Measurements from ENCODE around the gene ASPHD2.
"Not testable (repeated sequence)": the region's sequence is repeated elsewhere in the genome, so short reads cannot be mapped to it uniquely, and the experiment has no call there.

The ASPHD2 gene, protein sequence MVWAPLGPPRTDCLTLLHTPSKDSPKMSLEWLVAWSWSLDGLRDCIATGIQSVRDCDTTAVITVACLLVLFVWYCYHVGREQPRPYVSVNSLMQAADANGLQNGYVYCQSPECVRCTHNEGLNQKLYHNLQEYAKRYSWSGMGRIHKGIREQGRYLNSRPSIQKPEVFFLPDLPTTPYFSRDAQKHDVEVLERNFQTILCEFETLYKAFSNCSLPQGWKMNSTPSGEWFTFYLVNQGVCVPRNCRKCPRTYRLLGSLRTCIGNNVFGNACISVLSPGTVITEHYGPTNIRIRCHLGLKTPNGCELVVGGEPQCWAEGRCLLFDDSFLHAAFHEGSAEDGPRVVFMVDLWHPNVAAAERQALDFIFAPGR

GRCh38 chr22:26428515-26429457 is at the start of gene ASPHD2:
Gene ASPHD2, plus strand, starts transcription at chr22:26429260. Its CDS starts 4,356 bp downstream, at chr22:26433616.
- peak; percentile 49 for DNase-seq

DNA sequence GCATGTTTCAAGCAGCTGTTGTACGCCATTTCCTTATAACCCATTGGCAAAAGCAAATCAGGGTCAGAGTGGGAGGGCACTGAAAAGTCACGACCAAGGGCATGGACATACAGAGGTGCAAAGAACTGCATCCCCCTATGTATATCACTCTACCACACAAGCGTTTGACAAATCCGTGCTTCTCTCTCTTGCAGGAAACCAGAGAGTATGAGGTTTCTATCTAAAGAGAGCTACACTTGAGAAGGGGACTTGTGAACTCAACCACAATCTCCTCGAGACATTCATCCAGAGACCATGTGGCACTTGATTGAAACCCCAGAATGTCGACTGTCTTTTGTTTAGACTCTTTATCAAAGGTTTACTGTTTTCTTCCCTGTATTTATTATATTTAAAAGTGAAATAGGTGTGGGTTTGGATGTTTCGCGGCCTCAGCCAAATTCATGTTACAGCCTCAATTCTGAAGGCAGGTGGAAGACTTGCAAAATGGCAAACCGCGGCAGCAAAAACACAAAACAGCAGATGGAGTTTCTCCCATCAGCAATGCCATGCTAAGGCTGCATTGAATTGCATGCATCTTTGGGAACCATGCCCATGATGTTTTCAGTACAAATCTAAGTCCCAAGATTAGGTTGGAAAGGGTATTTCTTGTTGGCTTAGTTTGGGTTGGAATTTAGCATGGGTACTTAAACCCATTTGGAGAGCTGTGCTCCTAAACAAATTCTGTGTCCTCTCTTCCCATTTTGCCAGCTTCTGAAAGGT is 48.8 kb upstream of the ASPHD2 start:
- no peak for DNase-seq

- DNase-seq, result no peak
Observed at GRCh38 chr22:26382782-26383181, 46.3 kb upstream of the ASPHD2 start.

DNA sequence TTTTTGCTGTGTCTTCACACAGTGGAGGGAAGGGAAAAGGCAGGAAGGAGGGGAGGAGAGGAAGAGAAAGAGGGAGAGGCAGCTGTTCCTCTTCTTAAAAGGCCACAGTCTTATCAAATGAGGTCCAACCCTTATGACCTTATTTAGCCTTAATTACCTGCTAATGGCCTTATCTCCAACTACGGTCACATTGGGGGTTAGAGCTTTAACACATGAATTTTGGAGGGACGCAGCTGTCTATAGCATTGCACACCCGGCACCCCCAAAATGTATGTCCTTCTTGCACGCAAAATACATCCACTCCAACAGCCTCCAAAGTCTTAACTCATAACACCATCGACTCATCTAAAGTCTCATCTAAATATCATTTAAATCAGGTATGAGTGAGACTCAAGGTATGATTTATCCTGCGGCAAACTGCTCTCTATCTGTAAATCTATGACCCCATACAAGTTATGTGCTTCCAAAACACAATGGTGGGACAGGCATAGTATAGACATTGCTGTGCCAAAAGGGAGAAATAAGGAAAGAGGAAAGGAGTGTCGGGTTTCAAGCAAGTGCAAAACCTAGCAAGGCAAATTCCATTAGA is 45.0 kb upstream of the ASPHD2 start:
- DNase-seq, result no peak

DNA sequence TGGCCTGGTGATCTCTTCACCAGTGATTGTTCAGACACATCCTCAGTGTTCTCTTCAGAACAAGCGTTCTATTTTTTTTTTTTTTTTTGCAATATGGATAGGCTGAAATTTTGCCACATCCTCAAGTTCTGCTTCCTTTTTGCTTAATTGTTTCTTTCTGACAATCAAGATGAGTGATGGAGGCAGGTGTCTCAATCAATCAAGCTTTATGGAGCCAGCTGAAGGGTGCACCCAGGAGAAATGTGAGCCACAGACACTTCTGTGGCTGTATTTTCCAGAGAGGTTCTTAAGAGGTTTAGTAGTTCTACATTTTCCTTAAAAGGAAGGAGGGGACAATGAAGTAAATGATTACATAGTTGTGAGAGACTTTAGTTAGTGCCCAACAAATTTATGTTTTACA is 43.9 kb upstream of the ASPHD2 start:
- no peak for DNase-seq

DNA sequence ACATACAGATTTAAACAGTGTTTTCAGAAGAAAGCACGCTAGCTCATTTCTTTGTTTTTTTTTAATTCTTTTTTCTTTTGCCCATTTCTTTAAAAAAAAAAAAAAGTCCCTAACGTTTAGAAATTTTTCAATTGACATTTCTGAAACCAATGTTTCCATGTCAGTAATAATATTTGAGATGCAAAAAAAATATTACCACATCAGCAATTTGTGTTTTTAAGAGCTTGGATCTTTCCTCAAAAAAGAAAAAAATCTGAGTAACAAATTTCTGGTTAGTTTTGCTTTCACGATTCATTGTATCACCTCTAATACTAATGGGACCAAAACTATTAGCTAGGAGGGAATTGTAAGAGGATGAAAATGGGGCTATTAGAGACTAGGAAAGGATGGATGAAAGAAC is 39.9 kb upstream of the ASPHD2 start:
- no peak for DNase-seq

GRCh38 chr22:26391091-26391490 is 38.0 kb upstream of the ASPHD2 start:
- no peak for DNase-seq

- no peak for DNase-seq
Observed at GRCh38 chr22:26391623-26392022, 37.4 kb upstream of the ASPHD2 start.

- DNase-seq, result no peak
Observed at GRCh38 chr22:26393929-26394328, 35.1 kb upstream of the ASPHD2 start.

- no peak for DNase-seq
Observed at GRCh38 chr22:26394777-26395176, 34.3 kb upstream of the ASPHD2 start.

DNA sequence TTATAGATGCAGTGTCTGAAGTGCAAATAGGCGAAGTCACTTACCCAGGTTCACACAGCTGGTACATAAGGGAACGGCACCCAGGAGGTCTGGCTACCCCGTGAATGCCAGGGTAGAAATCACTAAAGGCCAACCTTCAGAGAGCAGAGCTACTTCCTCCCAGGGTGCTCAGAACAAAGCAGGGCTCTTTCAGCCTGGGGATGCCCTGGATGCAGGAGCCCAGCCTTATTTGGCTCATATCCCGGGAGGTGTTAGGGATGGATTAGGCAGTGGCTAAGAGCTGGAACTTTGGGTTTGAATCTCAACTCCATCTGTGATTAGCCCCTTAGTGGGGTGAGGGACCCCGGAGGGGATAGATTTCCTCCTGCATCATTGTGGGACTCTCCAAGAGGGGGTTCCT is 33.1 kb upstream of the ASPHD2 start:
- no peak for DNase-seq

GRCh38 chr22:26398741-26399153 is 30.3 kb upstream of the ASPHD2 start:
- peak; percentile 34 for DNase-seq

- DNase-seq, result no peak
Observed at GRCh38 chr22:26399289-26399688, 29.8 kb upstream of the ASPHD2 start.

- no peak for DNase-seq
Observed at GRCh38 chr22:26401726-26402125, 27.3 kb upstream of the ASPHD2 start.

- DNase-seq, result peak; percentile 60
Observed at GRCh38 chr22:26404851-26405421, 24.1 kb upstream of the ASPHD2 start.

GRCh38 chr22:26406118-26406517 is 22.9 kb upstream of the ASPHD2 start:
- no peak for DNase-seq

GRCh38 chr22:26408562-26409220 is 20.4 kb upstream of the ASPHD2 start:
- DNase-seq, result not testable (repeated sequence)

- no peak for DNase-seq
Observed at GRCh38 chr22:26409719-26410335, 19.2 kb upstream of the ASPHD2 start.

DNA sequence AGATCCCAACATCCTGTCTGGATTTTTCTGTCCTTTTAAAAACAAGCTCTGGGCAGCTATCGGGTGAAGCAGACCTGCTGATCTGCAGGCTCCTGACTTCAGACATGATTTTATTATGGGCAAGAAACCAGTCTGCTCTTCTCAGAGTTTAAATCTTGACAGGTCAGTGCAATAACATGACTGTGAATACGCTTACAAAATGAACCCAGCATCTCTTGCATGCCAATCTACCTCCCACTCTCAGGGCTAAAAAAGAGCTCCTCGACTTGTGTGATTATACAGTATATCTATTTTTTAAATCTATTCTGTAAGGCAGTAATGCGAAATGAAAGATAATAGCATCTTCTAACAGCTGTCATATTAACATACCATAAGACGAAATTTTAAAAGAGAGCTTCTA is 18.7 kb upstream of the ASPHD2 start:
- DNase-seq, result no peak

DNA sequence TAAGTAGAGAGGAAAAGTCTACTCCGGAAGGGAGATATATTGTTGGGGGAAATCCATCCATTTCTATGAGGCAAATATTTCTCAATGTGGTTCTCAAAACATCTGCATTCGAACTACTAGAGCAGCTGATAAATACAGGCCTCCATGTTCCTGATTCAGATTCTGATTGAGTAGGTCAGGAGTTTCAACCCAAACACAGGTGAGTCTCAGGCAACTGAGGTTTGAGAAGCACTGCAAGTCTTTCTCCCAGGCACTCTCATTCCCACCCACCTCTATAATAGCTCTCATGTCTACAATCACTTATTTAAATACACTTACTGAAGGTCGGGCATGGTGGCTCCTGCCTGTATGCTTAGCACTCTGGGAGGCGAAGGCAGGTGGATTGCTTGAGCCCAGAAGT is 14.7 kb upstream of the ASPHD2 start:
- DNase-seq, result no peak

DNA sequence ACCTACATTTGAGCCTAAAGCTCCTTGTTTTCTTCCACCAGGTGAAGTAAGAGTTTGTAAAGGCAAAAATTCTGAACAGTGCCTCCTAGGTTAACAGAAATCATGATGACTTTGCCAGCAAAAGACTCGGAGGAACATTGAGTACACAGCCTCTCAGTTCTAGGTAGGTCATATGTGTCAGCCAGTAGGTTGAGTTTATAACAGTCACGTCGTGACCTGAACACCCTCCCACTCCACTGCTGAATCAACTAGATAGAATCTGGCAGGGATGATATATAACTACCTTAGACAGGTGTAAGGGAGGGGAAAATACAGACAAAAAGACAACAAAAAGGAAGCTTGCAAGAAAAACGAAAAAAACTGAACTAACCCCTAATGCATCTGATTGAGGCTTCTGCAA is 12.8 kb upstream of the ASPHD2 start:
- no peak for DNase-seq

Measured in GDM1 (cell line).